Glutamatergic neuron (in vitro differentiated cells): ENCODE results near the gene OTULIN. TPM values are rescaled to one million over a fixed set of nuclear protein-coding genes. Genes with fewer than 3 reads are reported as not detected.

Source experiments
- DNase-seq: peaks from one replicate; pipeline ENCODE4 v3.0.0; 2022
- H3K27ac Mint-ChIP-seq: one replicate; pipeline ENCODE4 v1.8.0; 2020; ENCODE audit warnings: mild to moderate bottlenecking, mixed read lengths, inconsistent platforms; ENCODE audit not compliant: unreplicated experiment
- H3K27me3 Mint-ChIP-seq: one replicate; pipeline ENCODE4 v1.8.0; 2020; ENCODE audit warnings: mild to moderate bottlenecking, moderate library complexity, mixed read lengths, inconsistent platforms; ENCODE audit not compliant: unreplicated experiment
- H3K36me3 Mint-ChIP-seq: one replicate; pipeline ENCODE4 v1.8.0; 2020; ENCODE audit warnings: mild to moderate bottlenecking, mixed read lengths, inconsistent platforms; ENCODE audit not compliant: unreplicated experiment
- H3K4me1 Mint-ChIP-seq: one replicate; pipeline ENCODE4 v1.8.0; 2020; ENCODE audit warnings: mild to moderate bottlenecking, low read depth, mixed read lengths, inconsistent platforms; ENCODE audit not compliant: unreplicated experiment
- H3K4me3 Mint-ChIP-seq: one replicate; pipeline ENCODE4 v1.8.0; 2020; ENCODE audit warnings: mild to moderate bottlenecking, mixed read lengths, inconsistent platforms; ENCODE audit not compliant: unreplicated experiment
- H3K9me3 Mint-ChIP-seq: one replicate; pipeline ENCODE4 v1.8.0; 2020; ENCODE audit warnings: mild to moderate bottlenecking, moderate library complexity, mixed read lengths, inconsistent platforms; ENCODE audit not compliant: unreplicated experiment
- total RNA-seq: library from RNA; stranded (reverse); fragmentation: NEBNext Ultra II Directional; extraction: Animal tissue kit (Norgen Biotek cat#: 25700); gene quantifications from one replicate; pipeline ENCODE4 v1.2.1, GENCODE V29; 2021; ENCODE audit not compliant: unreplicated experiment
- TF ChIP-seq, protein P1 (sequence below): fragments of 200-600 bp; sonication (generic); IDR thresholded peaks from one replicate; pipeline ENCODE4 v1.5.0; 2021; ENCODE audit not compliant: partially characterized antibody, unreplicated experiment

OTULIN gene
- total RNA-seq, 1 donor from 2014 or later, result 17.7 TPM

- Mint-ChIP-seq H3K9me3 (peaks cover 22% of the 10 kb centered on the region), H3K4me1 (peaks cover 59% of the 10 kb centered on the region), H3K27me3 (peaks cover 7% of the 10 kb centered on the region), H3K27ac (peak overlapping the region; percentile 92), H3K4me3 (peak overlapping the region; percentile 50), H3K36me3 (no peaks in the 10 kb centered on the region)
- DNase-seq, result no peak
- TF ChIP-seq, protein P1, sequence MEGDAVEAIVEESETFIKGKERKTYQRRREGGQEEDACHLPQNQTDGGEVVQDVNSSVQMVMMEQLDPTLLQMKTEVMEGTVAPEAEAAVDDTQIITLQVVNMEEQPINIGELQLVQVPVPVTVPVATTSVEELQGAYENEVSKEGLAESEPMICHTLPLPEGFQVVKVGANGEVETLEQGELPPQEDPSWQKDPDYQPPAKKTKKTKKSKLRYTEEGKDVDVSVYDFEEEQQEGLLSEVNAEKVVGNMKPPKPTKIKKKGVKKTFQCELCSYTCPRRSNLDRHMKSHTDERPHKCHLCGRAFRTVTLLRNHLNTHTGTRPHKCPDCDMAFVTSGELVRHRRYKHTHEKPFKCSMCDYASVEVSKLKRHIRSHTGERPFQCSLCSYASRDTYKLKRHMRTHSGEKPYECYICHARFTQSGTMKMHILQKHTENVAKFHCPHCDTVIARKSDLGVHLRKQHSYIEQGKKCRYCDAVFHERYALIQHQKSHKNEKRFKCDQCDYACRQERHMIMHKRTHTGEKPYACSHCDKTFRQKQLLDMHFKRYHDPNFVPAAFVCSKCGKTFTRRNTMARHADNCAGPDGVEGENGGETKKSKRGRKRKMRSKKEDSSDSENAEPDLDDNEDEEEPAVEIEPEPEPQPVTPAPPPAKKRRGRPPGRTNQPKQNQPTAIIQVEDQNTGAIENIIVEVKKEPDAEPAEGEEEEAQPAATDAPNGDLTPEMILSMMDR, result no peak
Observed at GRCh38 chr5:14742498-14742897, 78.0 kb downstream of the OTULIN start.

DNA sequence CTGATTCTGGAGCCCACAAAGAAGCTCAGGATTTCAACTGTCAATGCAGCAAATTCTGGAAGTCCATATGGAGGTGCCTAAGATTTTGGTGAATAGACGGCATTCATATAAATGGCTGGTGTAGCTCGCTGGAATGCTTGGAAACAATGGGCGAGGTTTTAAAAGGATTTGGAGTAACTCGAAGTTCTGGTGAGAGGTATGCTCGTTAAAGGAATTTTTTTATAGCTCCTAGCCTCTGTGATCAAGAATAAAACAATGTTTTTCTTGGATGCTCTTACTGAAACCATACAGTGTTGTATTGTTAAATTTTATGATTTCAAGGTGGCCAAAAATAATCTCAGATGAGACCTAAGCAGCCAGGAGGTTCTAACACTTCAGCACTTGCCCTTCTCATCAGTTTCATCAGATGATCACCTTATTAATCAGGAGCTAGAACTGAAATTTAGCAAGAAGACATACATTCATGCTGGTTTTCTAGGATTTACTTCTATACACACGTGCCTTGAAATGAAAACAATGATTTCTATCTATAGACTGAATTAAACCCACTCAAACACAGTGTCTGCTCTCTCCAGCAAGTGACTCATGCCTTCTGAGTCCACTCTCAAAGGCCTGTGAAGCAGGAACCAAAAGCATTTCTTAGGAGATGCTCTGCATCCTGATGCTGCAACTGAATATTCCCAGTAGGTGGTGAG is 79.2 kb downstream of the OTULIN start:
- H3K4me1 Mint-ChIP-seq, result peaks cover 47% of the 10 kb centered on the region
- TF ChIP-seq, protein P1, result no peak
- no peak for DNase-seq
- H3K4me3 Mint-ChIP-seq, result no peak overlapping the region
- peaks cover 20% of the 10 kb centered on the region for H3K9me3 Mint-ChIP-seq
- no peaks in the 10 kb centered on the region for H3K36me3 Mint-ChIP-seq
- peaks cover 7% of the 10 kb centered on the region for H3K27me3 Mint-ChIP-seq
- H3K27ac Mint-ChIP-seq, result no peak overlapping the region

DNA sequence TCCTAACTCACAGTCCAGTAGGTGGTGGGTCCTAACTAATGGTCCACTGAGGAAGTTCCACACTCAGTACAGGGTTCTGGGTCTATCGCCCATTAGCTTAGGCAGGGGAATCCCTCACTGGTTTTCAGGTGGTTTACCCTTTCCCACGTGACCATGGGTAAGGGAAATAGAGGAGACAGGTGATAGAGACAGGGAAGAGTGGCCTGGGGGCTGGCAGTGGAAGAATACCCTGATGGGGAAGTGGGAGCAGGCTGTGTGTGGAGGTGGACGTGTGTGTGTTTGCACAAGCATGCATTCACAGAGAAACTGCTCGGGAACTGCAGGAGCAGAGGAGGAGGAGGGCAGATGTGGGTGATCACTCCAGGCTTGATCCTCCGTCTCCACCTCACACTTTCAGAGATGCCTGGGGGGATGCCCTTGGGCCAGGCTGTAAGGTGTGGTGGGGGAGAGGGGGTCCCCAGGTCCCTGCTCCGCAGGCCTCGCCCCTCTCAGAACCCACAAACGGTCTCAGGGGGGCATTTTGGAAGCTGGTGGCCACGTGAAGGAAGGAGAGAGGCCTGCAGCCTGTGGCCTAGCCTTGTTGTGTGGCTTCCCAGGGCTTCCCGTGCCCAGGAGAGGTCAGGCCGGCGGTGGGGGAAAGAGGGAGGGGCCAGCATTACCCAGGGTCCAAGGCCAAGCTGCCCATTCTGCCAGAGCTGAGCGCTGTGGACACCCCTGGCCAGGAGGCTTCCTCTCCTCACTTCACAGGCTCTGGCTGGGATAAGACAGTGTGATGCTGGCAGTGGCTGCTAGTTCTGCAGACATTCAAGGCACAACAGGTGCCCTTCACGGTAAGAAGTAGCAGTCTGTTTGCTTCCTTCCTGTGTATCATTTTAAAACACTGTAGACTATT is 80.0 kb downstream of the OTULIN start:
- peaks cover 7% of the 10 kb centered on the region for H3K27me3 Mint-ChIP-seq
- no peak for DNase-seq
- no peak overlapping the region for H3K4me3 Mint-ChIP-seq
- no peak overlapping the region for H3K27ac Mint-ChIP-seq
- peaks cover 43% of the 10 kb centered on the region for H3K4me1 Mint-ChIP-seq
- no peaks in the 10 kb centered on the region for H3K36me3 Mint-ChIP-seq
- peaks cover 20% of the 10 kb centered on the region for H3K9me3 Mint-ChIP-seq
- TF ChIP-seq, protein P1, result no peak

- no peak for DNase-seq
- H3K9me3 Mint-ChIP-seq, result peaks cover 20% of the 10 kb centered on the region
- no peak overlapping the region for H3K27ac Mint-ChIP-seq
- H3K36me3 Mint-ChIP-seq, result no peaks in the 10 kb centered on the region
- TF ChIP-seq, protein P1, result no peak
- no peak overlapping the region for H3K4me3 Mint-ChIP-seq
- peaks cover 40% of the 10 kb centered on the region for H3K4me1 Mint-ChIP-seq
- H3K27me3 Mint-ChIP-seq, result peaks cover 7% of the 10 kb centered on the region
Observed at GRCh38 chr5:14745188-14745563, 80.7 kb downstream of the OTULIN start.

DNA sequence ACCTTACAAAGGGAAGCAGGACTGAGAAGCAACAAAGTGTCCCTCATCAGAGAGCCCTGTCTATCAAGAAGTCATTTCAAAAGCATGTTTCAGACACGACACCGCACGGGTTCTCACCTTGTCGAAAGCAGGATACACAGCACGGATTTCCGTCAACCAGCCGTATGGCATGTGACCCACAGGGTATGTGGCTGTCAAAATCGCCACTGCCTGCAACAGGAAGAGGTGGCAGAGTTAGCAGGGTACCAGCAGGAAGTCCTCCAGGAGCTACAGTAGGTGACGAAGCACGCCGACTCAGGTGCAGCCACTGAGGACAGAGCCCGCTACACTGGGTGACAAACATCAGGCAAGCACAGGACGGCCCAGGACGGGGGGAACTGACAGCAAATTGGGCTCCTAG is 81.2 kb downstream of the OTULIN start:
- Mint-ChIP-seq H3K27ac (no peak overlapping the region), H3K4me1 (peaks cover 41% of the 10 kb centered on the region), H3K27me3 (peaks cover 7% of the 10 kb centered on the region), H3K36me3 (no peaks in the 10 kb centered on the region), H3K9me3 (peaks cover 20% of the 10 kb centered on the region), H3K4me3 (no peak overlapping the region)
- DNase-seq, result no peak
- TF ChIP-seq, protein P1, result no peak
